Stimulated activated naive CD8-positive, alpha-beta T cell treated with anti-CD3 and anti-CD28 coated beads, Interleukin-15, amount 100 ng/mL, for 72 hours (primary cell): ENCODE results near the gene RIMBP2.

Source experiments
- ATAC-seq: fragments of 150-1000 bp; cut with Tn5 transposase; 2 replicates; pipeline ENCODE4 v1.10.0; 2021; ENCODE audit warnings: mild to moderate bottlenecking, moderate library complexity
- DNase-seq, 2 donors: peaks; one replicate each; pipeline ENCODE4 v3.0.0; 2021 to 2022
- H3K27ac Mint-ChIP-seq, 2 donors: one replicate each; pipeline ENCODE4 v1.8.0; 2022; ENCODE audit warnings: mild to moderate bottlenecking in 2 of 2, mixed read lengths in 2 of 2, moderate library complexity in 2 of 2
- H3K27me3 Mint-ChIP-seq: one replicate; pipeline ENCODE4 v1.8.0; 2022; ENCODE audit warnings: mixed read lengths
- H3K4me1 Mint-ChIP-seq: one replicate; pipeline ENCODE4 v1.8.0; 2022; ENCODE audit warnings: mild to moderate bottlenecking, mixed read lengths
- H3K4me3 Mint-ChIP-seq, 2 donors: one replicate each; pipeline ENCODE4 v1.8.0; 2022; ENCODE audit warnings: mild to moderate bottlenecking in 2 of 2, mixed read lengths in 2 of 2, moderate library complexity in 1 of 2
- H3K9me3 Mint-ChIP-seq, 2 donors: one replicate each; pipeline ENCODE4 v1.8.0; 2022; ENCODE audit warnings: mixed read lengths in 2 of 2

Gene RIMBP2

GRCh38 chr12:130513556-130513955 lies 202.5 kb downstream of the RIMBP2 start:
- peaks cover 9% of the 10 kb centered on the region for H3K27me3 Mint-ChIP-seq
- no peak overlapping the region for H3K27ac Mint-ChIP-seq
- H3K4me3 Mint-ChIP-seq = no peak overlapping the region
- H3K4me1 Mint-ChIP-seq = no peaks in the 10 kb centered on the region
- DNase-seq (no peak), ATAC-seq (no peak)
- H3K9me3 Mint-ChIP-seq = peaks cover 0 to 8% of the 10 kb centered on the region in 2 donors

DNA sequence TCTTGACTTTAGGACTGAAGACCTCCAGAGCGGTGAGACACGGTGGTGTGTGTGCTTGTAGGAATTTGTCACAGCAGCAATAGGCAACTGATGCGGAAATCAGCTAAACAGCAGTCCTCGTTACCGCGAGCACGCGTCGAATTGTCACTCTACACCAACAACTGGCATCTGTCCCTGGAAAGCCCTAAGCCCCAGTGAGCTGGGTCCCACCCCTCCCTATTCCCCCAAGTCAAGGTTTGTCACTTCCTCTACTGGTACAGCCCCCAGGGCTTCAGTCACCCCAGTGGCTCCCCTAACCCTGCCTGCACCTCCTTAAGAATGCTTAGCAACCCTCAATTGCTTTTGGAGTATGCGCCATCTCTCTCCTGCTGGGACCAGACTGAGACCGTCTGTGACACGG lies 204.8 kb downstream of the RIMBP2 start:
- H3K4me1 Mint-ChIP-seq = no peaks in the 10 kb centered on the region
- ATAC-seq (no peak), DNase-seq (no peak)
- no peak overlapping the region for H3K4me3 Mint-ChIP-seq
- H3K9me3 Mint-ChIP-seq = peaks cover 0 to 4% of the 10 kb centered on the region in 2 donors
- H3K27me3 Mint-ChIP-seq = peaks cover 9% of the 10 kb centered on the region
- no peak overlapping the region for H3K27ac Mint-ChIP-seq

- Mint-ChIP-seq H3K9me3 (no peaks in the 10 kb centered on the region), H3K4me1 (no peaks in the 10 kb centered on the region), H3K27me3 (peaks cover 9% of the 10 kb centered on the region), H3K27ac (no peak overlapping the region), H3K4me3 (no peak overlapping the region)
- DNase-seq (no peak), ATAC-seq (no peak)
Observed at GRCh38 chr12:130509454-130509853, 206.6 kb downstream of the RIMBP2 start.

DNA sequence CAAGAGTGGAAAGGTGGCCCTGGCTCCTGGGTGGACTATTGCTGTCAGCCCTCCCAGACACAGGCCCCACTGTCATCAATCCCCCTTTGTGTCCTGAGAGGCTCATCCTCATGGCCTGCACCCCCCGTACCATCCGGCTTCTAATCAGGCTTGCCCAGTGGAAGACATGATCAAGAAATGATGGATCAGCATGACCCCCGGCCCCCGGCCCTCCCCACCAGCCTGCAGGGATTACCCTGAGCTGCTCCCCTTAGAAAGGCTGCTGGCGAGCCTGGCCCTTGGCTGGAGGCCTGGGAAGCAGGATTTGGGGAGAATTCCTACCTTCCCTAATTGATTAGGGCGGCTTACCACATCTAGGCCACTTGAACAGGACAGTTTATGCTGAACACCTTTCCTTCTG lies 207.3 kb downstream of the RIMBP2 start:
- Mint-ChIP-seq H3K4me3 (no peak overlapping the region), H3K9me3 (no peaks in the 10 kb centered on the region), H3K27ac (no peak overlapping the region), H3K4me1 (no peaks in the 10 kb centered on the region), H3K27me3 (peaks cover 3% of the 10 kb centered on the region)
- no peak for ATAC-seq
- no peak for DNase-seq

DNA sequence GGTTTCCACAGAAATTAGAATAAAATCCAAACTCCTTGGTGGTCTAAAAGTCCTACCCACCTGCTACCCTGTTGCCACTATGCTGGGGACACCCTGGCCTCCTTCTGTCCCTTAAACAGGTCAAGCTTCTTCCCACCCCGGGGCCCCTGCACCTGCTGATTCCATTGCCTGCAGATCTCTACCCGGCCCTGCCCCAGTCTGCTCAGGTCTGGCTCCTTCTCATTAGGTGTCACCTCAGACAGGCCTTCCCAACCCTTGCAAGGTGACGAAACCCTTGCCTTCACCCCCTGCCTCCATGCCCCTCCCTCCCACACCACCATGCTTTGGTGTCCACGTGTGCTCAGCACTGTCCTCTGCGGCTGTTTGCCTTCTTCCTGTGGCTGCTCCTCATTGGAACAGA lies 207.8 kb downstream of the RIMBP2 start:
- H3K9me3 Mint-ChIP-seq = no peaks in the 10 kb centered on the region
- H3K27me3 Mint-ChIP-seq = no peaks in the 10 kb centered on the region
- no peak overlapping the region for H3K27ac Mint-ChIP-seq
- no peak for DNase-seq
- no peak overlapping the region for H3K4me3 Mint-ChIP-seq
- no peaks in the 10 kb centered on the region for H3K4me1 Mint-ChIP-seq
- no peak for ATAC-seq

GRCh38 chr12:130506844-130507243 lies 209.3 kb downstream of the RIMBP2 start:
- no peaks in the 10 kb centered on the region for H3K27me3 Mint-ChIP-seq
- no peak for DNase-seq

GRCh38 chr12:130504840-130505175 lies 211.3 kb downstream of the RIMBP2 start:
- Mint-ChIP-seq H3K4me3 (no peak overlapping the region), H3K4me1 (no peaks in the 10 kb centered on the region), H3K27ac (no peak overlapping the region), H3K9me3 (peaks cover 0 to 4% of the 10 kb centered on the region in 2 donors), H3K27me3 (no peaks in the 10 kb centered on the region)
- ATAC-seq = peak; percentile 15
- no peak for DNase-seq

More at GRCh38 chr12:130506844-130507243, 209.3 kb downstream of the RIMBP2 start:
- Mint-ChIP-seq H3K9me3 (no peaks in the 10 kb centered on the region), H3K4me1 (no peaks in the 10 kb centered on the region), H3K4me3 (no peak overlapping the region), H3K27ac (no peak overlapping the region)
- ATAC-seq = no peak

DNA sequence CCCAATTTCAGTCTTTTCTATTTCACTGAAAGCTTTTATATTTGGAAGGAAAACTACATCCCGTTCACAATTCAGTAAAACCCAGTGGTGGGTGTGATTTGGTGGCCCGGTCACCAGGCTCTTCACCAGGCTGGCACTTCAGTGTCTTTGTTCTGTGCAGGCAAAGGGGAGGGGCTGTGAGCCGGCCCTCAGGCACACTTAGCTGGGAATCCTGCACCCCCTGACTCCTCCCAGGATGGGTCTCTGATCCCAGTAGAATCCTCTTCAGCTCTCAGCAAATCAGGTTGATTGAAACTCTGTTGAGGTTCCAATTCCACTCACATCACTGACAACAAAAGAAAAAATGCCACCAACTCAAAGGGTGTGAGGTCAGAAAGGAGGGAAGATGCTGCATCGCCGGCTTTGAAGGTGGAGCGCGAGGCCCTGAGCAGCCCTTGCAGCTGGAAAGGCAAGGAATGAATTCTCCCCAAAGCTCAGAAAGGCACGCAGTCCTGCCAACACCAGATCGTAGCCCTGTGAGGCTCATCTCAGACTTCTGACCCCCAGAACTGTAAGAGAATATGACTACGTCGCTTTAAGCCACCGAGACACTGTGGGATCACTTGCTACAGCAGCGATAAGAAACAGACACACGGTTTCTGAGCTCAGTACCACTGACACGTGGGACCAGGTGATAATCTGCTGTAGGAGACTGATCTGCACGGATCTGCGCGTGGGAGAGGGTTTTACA lies 211.8 kb downstream of the RIMBP2 start:
- H3K4me1 Mint-ChIP-seq = no peaks in the 10 kb centered on the region
- H3K9me3 Mint-ChIP-seq = peaks cover 5 to 7% of the 10 kb centered on the region in 2 donors
- H3K4me3 Mint-ChIP-seq = no peak overlapping the region

GRCh38 chr12:130501821-130502220 lies 214.3 kb downstream of the RIMBP2 start:
- no peak overlapping the region for H3K27ac Mint-ChIP-seq
- no peak for DNase-seq
- no peak for ATAC-seq
- H3K4me3 Mint-ChIP-seq = no peak overlapping the region
- no peaks in the 10 kb centered on the region for H3K27me3 Mint-ChIP-seq
- H3K9me3 Mint-ChIP-seq = peaks cover 7 to 13% of the 10 kb centered on the region in 2 donors
- no peaks in the 10 kb centered on the region for H3K4me1 Mint-ChIP-seq

More for the DNA sequence above, 211.8 kb downstream of the RIMBP2 start:
- ATAC-seq (no peak), DNase-seq (no peak)
- Mint-ChIP-seq H3K27me3 (no peaks in the 10 kb centered on the region), H3K27ac (no peak overlapping the region)

DNA sequence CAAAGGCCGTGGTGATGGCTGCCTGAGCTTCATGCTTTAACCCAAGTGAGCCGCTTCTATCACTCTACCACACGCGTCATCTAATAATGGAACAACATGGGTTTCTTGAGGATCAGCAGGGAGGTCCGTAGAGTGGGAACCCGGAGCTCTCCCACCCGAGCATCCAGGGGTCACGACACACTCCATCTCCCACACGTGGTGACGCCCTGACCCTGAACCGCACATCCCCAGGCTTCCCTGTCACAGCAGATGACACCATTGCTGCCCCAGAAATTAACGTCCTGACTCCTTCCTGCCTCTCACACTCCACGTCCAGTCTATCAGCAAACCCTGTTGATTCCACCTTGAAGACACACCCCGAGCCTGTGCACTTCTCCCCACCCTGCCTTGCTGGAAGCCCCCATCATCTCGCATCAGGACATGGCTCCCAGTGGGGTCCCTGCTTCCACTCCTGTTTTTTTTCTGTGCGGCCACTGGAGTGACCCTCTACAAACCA lies 215.2 kb downstream of the RIMBP2 start:
- Mint-ChIP-seq H3K4me1 (no peaks in the 10 kb centered on the region), H3K9me3 (peaks cover 7 to 13% of the 10 kb centered on the region in 2 donors), H3K27ac (no peak overlapping the region), H3K27me3 (no peaks in the 10 kb centered on the region), H3K4me3 (no peak overlapping the region)
- DNase-seq (no peak), ATAC-seq (no peak)

DNA sequence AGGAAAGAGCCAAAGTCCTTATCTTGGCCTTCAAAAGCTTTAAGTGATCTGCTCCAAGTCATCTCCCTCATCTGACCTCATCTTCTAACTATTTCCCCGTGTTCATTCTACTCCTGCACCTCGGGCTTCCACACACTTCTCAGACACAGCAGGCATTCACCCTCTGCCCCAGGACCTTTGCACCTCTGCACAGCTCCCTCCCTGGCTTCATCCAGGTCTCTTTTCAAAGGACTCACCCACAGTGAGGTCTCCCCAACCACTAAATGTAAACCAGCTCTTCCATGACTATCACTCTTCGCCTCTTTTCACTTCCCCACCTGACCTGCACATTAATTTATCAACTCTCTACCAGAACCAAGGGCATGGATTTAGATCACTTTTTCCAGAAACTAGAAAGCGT lies 216.6 kb downstream of the RIMBP2 start:
- Mint-ChIP-seq H3K4me3 (no peak overlapping the region), H3K27ac (no peak overlapping the region), H3K9me3 (peaks cover 7 to 13% of the 10 kb centered on the region in 2 donors), H3K4me1 (no peaks in the 10 kb centered on the region), H3K27me3 (no peaks in the 10 kb centered on the region)
- no peak for ATAC-seq
- DNase-seq = no peak

GRCh38 chr12:130498589-130499385 lies 217.3 kb downstream of the RIMBP2 start:
- no peak for DNase-seq
- no peak for ATAC-seq
- Mint-ChIP-seq H3K27me3 (no peaks in the 10 kb centered on the region), H3K27ac (no peak overlapping the region), H3K9me3 (peaks cover 7 to 13% of the 10 kb centered on the region in 2 donors), H3K4me1 (no peaks in the 10 kb centered on the region), H3K4me3 (no peak overlapping the region)

DNA sequence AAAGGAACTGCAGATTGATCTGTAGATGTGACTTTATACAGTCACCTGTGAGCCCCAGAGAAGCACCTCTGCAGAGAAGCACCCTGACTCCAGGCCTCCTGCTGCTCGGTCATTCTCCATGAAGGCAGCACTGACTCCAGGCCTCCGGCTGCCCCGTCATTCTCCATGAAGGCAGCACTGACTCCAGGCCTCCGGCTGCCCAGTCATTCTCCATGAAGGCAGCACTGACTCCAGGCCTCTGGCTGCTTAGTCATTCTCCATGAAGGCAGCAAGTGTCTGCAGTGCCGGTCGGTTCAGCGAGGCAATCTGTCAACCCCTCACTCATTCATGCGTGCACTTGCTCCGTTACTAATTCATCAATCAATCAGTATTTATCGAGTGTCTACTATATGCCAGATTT lies 218.1 kb downstream of the RIMBP2 start:
- Mint-ChIP-seq H3K4me3 (no peak overlapping the region), H3K27ac (no peak overlapping the region), H3K4me1 (no peaks in the 10 kb centered on the region), H3K27me3 (no peaks in the 10 kb centered on the region), H3K9me3 (peaks cover 7 to 13% of the 10 kb centered on the region in 2 donors)
- DNase-seq (no peak), ATAC-seq (no peak)

- ATAC-seq (no peak), DNase-seq (no peak)
- Mint-ChIP-seq H3K27ac (no peak overlapping the region), H3K4me3 (no peak overlapping the region), H3K9me3 (peaks cover 7 to 13% of the 10 kb centered on the region in 2 donors), H3K4me1 (no peaks in the 10 kb centered on the region), H3K27me3 (no peaks in the 10 kb centered on the region)
Observed at GRCh38 chr12:130497321-130497720, 218.8 kb downstream of the RIMBP2 start.

DNA sequence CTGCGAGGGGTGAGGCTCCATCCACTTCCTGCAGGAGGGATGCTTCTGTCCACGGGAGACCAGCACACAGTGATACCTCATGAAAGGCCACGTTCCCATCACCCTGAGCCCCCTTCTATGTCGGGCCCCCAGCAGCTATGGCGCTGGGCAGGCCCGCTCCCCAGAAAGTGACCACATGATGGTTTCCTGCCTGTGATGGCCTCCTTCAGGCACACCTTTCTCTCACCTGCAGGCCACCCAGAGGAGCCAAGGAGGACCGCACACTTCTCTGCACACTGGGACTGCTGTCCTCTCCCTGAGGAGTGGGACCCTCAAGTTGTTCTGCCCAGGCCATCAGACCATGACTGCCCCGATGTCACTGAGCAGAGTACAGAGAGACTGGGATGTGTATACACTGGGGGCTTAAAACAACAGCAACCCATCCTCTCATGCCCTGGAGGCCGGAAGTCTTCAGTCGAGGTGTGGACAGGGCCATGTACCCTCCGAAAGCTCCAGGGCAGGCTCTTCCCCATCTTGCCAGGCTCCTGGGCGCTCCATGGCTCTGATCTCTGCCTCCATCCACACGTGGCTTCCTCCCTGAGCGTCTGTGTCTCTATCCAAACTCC lies 219.5 kb downstream of the RIMBP2 start:
- Mint-ChIP-seq H3K4me3 (no peak overlapping the region), H3K27ac (no peak overlapping the region), H3K4me1 (no peaks in the 10 kb centered on the region), H3K9me3 (peaks cover 7 to 13% of the 10 kb centered on the region in 2 donors), H3K27me3 (no peaks in the 10 kb centered on the region)
- DNase-seq (no peak), ATAC-seq (no peak)

GRCh38 chr12:130495156-130495555 lies 220.9 kb downstream of the RIMBP2 start:
- ATAC-seq (no peak), DNase-seq (no peak)
- no peak overlapping the region for H3K27ac Mint-ChIP-seq
- H3K9me3 Mint-ChIP-seq = peaks cover 7 to 9% of the 10 kb centered on the region in 2 donors
- no peak overlapping the region for H3K4me3 Mint-ChIP-seq
- H3K4me1 Mint-ChIP-seq = no peaks in the 10 kb centered on the region
- no peaks in the 10 kb centered on the region for H3K27me3 Mint-ChIP-seq
